AG20443 (cell line): ENCODE results near the gene RAB31.
"Not testable (repeated sequence)": the region's sequence is repeated elsewhere in the genome, so short reads cannot be mapped to it uniquely, and the experiment has no call there.

Source experiments
- DNase-seq: peaks from one replicate; pipeline ENCODE4 v3.0.0; 2012; ENCODE audit warnings: low spot score, mixed read lengths

The RAB31 gene, protein sequence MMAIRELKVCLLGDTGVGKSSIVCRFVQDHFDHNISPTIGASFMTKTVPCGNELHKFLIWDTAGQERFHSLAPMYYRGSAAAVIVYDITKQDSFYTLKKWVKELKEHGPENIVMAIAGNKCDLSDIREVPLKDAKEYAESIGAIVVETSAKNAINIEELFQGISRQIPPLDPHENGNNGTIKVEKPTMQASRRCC

DNA sequence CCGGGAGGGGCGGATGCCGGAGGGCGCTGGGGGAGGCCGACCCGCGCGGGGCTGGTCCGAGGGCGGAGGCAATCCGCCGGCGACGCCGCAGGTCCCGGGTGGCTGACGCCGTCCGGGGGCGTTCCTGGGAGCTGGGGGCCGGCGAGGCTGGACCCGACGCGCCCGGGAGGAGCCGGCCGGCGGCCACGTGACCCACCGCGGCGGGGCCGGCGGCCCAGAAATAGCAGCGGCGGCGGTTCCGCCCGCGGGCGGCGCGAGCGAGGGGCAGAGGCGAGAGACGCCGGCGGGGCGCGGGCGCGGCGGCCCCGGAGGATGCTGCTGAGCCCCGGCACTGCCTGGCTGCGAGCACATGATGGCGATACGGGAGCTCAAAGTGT, at the start of gene RAB31:
RAB31 (plus strand) TSS at position 245 of the 377 bp plus-strand sequence; CDS start at position 350, 105 bp downstream.
- DNase-seq, result peak; percentile 96

DNA sequence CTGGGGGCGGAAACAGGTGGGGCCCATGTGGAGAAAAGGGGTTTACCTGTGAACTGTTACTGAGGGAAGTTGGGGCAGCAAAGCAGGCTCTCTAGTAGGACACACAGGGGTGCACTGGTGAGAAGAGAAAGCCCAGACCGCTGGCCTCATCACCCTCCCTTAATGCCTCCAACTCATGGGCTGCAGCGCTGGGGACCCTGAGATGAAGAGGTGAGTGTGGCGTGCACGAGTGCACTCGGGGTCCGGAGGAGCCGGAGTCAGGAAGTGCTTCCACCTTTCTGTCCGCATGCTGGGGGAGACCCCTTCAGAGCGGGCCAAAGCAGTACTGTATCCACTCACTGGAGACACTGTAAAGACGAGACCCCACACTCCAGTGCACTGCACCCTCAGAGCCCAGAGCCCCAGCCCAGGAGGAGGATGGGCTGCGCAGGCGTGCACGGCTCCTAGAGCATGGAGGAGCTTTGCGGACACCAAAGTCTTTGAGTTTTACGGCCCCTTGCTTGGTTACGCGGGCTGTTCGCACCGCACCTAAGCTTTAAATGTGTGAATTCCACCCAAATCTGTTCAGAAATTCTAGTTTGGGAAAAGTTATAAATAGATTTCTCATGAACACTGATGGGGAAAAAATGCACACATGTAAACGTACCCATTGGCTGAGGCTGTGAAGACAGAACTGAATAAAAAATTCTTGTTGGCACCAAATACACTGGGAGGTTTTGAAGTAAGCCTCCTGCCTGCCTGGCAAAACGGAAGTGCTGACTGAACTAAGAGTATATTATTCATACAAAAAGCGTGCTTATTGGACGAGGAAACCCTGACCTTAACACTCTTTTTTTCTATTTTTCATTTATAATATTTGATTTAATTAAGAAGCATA, 48.4 kb upstream of the RAB31 start:
- no peak for DNase-seq

DNA sequence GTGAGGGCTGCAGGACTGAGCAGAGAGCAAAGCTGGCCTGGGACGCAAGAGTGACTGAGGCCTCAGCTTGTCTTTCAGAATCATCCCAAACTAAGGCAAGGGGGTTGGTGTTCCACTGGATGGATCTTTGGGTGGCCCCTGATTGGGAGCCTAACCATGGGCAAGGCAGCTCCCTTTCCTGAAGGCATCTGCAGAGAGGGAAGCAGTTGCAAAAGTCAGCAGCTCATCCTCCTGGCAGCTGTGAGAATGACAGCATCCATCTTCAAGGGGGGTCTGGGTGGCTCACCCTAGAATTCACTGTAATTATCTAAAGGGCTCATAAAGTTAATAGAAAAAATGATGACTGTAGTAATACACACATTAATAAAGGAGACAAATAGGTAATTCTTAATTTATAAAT, 46.5 kb upstream of the RAB31 start:
- peak; percentile 60 for DNase-seq

DNA sequence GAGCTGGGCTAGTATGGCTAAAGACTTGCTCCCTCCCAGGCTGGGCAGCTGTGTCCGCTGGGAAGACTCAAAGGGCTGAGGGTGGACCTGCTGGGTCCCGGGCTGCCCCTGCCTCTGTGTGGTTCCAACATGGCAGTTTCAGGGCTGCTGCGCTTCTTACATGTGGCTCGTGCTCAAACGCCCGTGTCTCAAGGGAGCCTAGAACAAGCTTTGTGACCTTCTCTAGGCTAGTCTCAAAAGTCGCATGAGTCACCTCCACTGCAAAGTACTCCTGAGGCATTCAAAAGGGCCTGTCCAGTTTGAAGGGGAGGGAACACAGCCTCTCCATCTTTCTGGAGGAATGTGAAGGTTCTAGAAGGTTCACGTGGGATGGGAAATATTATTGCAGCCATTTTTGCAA, 44.7 kb upstream of the RAB31 start:
- DNase-seq, result no peak

DNA sequence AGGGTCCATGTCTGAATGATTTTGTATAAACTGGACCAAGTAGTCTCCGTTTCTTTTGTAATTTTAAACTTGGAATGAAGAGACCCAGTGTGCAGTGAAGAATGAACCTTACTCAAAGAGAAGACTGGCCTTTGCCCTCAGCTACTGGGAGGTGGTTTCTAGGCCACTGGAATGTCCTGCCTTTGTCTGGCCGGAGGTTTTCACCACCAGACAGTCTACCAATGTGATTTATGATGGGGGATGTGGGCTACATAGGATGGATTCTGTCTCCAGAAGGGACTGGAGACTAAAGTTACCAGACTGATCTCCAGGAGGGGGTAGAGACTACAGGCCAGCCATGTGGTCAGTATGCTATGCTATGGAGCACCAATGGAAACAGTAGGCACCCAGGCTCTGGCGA, 42.8 kb upstream of the RAB31 start:
- DNase-seq, result no peak

DNA sequence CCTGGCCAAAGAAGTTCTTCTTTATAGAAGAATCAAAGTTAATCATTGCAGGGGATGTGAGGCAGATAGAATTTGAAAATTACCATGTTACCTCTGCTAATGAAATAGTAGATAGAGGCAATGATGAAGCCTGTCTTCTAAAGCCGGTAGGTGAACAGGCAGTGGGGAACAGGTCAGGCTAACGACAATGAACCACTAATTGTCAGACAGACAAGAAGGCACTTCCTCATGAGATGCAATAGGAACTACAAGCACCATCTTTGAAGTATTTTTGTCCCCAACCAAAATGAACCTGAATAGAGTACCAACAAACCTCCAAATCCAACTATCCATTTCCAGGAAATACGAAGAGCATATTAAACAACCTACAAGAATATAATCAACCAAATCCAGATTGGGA, 41.6 kb upstream of the RAB31 start:
- DNase-seq, result no peak

DNA sequence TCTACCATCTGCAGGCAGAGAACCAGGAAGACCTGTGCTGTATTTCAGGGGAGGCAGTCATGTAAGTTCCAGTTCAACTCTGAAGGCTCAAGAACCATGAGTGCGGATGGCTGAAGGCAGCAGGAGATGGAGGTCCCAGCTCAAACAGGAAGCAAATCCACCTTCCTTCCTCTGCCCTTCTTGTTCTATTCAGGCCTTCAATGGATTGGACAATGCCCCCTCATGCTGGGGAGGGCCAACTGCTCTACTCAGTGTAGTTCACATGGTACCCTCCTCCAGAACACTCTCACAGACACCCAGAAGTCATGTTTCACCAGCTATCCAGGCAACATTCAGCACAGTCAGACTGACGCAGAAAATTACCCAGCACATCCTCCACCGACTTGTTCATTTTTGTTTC, 39.1 kb upstream of the RAB31 start:
- DNase-seq, result no peak

DNA sequence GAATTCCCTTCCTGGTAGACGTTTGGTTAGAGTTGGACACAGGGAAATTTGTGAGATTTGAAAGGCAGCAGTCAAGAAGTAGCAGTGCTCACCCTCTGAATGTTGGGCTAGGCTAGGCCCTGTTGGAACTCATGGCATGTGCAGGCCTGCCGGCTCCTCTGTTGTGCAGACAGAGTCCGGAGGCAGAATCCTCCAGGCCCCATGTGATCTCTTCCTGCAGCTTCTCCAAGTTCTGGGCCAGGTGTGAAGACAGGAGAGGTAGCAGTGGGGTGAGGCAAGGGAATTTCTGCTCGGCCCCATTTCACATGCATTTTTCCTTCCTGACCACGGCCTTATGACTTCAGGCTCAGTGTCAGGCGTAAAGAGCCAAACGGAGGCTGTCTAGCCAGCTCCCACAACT, 36.9 kb upstream of the RAB31 start:
- DNase-seq, result no peak

DNA sequence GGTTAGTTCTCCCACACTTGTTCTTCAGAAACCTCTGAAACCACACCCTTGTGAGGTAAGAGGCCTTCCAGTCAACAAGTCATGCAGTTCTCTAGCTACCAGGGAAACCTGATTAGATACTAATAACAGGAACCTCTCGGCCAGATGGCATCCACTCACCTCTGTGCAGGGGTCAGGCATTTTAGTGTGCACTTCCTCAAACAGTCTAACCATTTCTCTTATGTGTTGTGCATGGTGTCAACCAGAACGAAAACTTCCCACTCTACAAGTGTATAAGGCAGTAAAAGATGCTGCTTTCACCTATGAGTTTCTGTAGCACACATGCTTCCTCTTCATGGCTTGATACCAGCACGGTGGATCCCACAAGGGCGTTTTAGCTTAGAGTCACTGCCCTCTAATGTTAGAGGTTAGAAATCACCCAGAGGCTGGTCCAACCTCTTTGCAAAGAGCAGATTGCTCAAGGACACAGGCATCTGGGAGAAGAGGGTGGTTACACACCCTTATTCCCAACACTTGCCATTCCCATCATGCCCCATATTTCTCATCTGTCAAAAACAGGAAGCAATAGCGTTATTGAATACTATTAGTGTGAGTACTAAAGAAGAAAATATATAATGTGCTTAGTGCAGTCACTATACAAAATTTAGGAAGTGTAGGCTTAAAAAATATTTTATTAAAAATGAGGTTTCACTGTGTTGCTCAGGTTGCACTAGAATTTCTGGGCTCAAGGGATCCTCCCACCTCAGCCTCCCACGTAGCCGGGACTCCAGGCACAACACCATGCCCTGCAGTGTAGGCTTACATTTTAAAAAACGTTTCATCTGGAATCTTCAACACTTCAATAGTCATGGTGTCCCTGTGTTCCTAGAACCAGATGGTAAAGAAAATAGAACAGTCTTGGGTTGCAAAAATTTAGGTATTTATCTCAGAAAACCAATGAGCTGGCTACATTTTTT, 34.5 kb upstream of the RAB31 start:
- peak; percentile 83 for DNase-seq

DNA sequence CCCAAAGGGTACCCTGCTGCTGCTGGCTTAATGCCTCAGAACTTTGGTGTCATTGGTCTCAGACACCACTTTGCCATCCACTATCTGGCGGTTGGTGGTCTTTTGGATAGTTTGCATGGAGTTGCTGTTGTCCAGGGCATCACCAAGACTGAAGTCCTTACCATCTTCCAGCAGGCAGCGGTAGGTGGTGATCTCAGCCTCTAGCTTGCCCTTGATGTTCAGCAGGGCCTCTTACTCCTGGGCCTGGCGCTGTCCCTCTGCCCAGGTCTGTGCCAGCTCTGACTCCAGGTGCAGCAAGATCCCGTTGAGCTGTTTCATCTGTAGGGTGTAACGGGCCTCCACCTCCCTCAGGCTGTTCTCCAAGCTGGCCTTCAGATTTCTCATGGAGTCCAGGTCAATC, 29.9 kb upstream of the RAB31 start:
- DNase-seq, result not testable (repeated sequence)

DNA sequence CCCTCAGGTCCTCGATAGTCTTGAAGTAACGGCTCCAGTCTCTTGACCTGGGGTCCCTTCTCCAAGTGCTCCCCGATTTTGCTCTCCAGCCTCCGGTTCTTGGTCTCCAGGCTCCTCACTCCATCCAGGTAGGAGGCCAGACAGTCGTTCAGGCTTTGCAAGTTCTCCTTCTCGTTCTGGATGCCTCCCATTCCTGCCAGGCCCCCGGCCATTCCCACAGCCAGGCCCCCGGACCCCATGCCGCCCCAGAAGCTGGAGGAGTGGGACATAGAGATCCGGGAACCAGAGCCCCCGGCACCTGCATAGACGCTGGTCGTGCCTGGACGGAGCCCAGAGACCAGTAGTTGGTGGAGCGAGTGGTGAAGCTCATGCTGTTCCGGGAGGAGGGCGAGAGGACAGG, 29.0 kb upstream of the RAB31 start:
- DNase-seq, result no peak

DNA sequence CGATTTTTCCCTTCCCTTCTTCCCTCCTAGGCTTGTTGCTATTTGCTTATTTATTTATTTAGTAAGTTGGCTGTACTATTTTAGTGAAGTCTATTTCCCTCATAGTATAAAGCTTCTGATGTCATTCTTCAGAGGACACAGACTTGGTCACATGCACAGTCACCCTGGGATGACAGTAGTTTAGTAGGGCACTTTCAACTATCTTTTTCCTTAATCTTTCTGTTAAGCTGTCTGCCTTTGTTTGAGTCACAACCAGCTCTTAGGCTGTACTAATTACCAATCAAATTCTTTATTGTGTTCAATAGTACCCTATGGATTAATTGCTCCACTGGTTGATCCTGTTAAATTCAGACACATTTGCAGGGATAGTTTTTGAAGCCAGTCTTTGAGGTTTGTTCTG, 26.9 kb upstream of the RAB31 start:
- DNase-seq, result no peak

DNA sequence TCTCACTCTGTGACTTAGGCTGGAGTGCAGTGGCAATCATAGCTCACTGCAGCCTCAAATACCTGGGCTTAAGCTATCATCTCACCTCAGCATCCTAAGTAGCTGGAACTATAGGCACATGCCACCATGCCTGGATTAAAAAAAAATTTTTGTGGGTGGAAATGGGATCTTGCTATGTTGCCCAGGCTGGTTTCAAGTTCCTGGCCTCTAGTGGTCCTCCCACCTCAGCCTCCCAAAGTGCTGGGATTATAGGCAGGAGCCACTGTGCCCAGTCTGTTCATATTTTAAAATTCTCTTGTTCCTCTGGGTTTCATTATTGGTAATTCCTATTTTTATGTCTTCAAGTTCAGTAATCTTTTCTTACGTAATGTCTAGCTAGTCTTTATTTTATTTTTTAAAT, 25.5 kb upstream of the RAB31 start:
- no peak for DNase-seq

DNA sequence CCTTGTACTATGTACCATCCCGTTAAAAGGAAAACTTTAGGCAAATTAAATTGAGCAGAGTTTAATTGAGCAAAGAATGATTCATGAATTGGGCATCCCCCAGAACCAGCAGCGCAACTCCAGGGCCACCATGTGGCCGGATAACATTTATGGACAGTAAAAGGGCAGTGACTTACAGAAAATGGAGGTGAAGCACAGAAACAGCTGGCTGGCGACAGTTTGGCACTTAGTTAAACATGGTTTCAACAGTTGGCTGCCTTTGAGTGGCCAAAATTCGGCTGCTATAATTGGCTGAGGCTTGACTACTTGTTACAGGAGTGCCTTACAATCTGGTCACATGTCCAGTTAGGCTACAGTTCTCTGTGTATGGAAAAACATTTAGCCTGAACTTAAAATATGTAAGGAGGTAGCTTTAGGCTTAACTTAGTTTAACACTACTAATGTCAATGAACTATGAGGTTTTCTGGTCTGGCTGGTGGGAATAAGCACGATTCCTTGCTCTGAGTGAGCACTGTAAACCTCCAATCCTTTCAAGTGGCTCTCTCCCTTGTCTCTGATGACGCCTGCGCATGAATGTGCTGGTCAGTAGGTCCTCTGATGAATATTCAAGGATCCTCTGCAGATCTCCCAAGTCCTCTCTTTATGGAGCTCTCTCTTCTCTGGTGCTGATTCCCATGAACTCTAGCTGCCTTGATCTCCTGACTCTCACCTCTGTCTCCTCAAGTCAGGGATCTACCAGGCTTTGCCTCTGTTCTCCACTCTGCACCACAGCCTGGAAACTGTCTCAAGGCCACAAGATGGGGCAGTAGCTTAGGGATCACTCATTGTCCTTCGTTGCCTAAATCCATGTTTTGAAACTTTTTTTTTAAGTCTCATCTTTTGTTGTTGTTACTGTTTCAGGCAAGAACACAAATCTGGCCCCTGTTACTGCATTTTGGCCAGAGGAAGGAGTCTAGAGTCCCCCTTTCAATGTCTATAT, 24.4 kb upstream of the RAB31 start:
- peak; percentile 59 for DNase-seq

DNA sequence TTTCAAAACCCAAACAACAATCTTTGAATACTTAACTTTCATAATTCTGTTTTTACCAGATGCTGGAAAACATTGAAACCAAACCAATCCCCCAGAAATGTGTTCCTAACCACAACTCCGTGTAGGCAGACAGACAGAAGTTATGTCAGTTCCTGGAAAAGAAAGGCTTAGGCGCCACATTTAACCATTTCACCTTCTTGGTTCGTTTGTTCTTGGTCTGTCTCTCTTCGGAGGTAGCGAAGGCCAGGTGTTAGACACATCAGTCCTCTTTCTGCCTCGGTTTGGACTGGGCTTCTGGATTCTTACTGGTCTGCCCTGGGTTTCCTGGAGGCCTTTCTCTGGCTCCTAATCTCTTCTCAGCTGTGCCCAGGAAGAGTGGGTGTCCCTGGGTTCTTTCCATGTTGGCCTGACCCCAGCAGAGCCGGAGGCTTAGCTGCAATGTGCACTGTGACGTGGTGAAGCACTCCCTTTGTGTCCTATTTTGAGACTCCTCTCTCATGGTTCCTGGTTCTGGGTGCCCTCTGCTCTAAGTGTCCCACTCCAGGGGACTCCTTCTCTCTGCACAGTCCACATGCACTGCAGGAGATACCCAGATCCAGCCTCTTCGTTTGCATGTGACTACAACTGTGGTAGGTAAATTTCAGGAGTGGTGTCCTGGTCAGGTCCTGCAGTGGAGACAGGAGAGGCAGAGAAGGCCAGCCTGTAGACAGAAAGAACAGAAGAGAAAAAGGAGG, 23.1 kb upstream of the RAB31 start:
- peak; percentile 58 for DNase-seq

DNA sequence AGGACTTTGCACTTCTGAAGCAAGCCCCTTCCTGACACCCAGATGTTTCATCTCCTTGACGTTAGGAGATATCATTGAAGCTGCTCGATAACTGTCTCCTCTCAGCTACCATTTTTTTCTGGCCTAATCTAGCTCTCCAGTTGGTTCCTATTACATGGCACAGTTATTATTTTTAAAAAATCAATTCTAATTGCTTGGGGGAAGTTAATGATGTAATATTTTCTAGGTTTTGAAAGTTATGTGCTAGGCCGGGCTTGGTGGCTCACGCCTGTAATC, 22.5 kb upstream of the RAB31 start:
- no peak for DNase-seq

DNA sequence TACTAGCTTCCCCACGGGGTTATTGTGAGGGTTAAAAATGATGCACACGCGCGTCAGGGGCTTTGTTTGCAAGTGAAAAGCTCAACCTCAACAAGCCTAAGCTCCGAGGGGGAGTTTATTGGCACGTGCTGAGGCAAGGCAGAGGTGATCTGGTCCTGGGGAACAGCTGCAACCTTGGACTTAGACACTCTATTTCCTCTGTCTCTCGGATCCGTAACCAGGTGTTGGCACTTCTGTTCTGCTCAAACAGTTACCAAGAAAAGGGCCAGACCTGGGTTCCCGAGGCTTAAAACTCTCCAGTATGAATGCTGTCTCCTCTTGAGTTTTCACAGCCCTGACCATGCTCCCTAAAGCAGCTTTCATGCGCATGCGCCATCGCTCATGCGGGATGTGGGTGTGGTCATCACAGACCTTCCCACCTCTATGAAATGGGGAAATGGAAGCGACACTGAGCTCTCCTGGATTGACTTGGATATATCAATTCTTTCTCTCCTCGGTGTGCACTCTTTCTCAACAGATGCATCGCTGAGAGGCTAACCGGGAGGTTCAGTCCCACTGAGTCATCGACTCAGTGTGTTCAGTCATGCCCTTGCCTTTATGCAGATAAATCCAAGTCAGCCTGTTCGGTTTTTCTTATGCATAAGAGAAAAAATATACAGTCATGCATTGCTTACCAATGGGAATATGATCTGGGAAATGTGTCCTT, 19.9 kb upstream of the RAB31 start:
- DNase-seq, result no peak

DNA sequence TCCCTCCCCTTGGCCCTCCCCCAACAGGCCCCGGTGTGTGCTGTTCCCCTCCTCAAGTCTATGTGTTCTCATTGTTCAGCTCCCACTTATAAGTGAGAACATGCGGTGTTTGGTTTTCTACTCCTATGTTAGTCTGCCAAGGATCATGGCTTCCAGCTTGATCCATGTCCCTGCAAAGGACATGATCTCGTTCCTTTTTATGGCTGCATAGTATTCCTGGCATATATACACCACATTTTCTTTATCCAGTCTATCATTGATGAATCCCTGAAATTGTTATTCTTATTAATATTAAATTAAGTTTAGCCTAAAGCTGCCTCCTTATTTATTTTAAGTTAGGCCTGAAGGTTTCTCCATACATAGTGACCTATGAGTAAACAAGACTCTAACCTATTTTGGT, 18.8 kb upstream of the RAB31 start:
- DNase-seq, result no peak

DNA sequence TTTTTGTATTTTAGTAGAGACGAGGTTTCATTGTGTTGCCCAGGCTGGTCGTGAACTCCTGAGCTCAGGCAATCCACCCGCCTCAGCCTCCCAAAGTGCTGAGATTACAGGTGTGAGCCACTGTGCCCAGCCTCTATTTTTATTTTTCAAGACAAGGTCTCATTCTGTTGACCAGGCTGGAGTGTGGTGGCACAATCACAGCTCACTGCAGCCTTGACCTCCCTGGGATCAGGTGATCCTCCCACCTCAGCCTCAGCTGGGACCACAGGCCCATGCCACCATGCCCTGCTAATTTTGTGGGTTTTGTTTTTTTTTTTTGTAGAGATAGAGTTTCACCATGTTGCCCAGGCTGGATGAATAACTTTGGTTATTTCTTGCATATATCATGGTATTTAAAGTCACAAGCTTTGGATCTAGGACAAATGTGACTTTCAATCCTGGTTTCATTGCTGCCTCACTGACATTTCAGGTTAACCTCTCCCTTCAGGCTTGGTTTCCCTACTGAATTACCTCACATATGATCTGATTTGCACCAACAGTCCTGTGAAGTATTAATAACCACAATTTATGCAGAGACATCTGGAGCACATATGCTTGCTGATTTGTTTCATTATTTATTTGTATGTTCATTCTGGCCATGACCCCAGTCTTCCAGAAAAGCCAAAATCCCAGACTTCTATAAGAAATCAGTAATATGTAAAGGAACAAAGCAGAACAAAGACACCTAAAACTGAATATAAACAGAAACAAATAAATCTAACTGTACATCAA, 17.5 kb upstream of the RAB31 start:
- no peak for DNase-seq

DNA sequence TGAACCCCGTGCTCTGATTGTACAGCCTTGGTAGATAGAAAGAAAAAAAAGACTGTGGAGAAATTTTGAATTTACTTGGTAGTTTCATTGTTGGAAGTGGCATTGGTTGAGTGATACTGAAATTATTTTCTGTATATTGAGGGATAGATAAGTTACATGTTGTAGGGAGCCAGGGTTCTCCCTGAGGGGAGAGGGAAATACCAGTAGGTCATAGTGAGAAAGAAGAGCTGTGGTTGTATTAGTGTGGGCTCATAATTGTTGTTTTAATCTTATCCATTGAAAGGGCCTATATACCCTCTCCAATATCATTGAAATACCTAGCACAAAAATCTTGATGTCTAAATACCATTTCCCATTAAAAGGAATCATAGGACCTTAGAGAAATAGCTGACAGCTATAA, 16.9 kb upstream of the RAB31 start:
- no peak for DNase-seq
